ENCODE data around the gene ARHGEF9.

The ARHGEF9 gene

GRCh38 chrX:63746715-63747114 lies 38.3 kb downstream of the ARHGEF9 start:
- no peak for DNase-seq (ENCODE audit: low read depth in 2 of 2)

GRCh38 chrX:63746278-63746677 lies 38.7 kb downstream of the ARHGEF9 start:
- no peak for DNase-seq (ENCODE audit: low read depth in 2 of 2)

GRCh38 chrX:63744850-63745394 lies 40.1 kb downstream of the ARHGEF9 start:
- DNase-seq (ENCODE audit: low read depth in 2 of 2): no peak

GRCh38 chrX:63743596-63743995 lies 41.4 kb downstream of the ARHGEF9 start:
- no peak for DNase-seq (ENCODE audit: low read depth in 2 of 2)

- no peak for DNase-seq (ENCODE audit: low read depth in 2 of 2)
Measured at GRCh38 chrX:63740382-63740781, 44.6 kb downstream of the ARHGEF9 start.

GRCh38 chrX:63739885-63740284 lies 45.1 kb downstream of the ARHGEF9 start:
- DNase-seq (ENCODE audit: low read depth in 2 of 2): no peak

GRCh38 chrX:63738696-63739095 lies 46.3 kb downstream of the ARHGEF9 start:
- no peak for DNase-seq (ENCODE audit: low read depth in 2 of 2)

- no peak for DNase-seq (ENCODE audit: low read depth in 2 of 2)
Measured at GRCh38 chrX:63737131-63737921, 47.7 kb downstream of the ARHGEF9 start.

- DNase-seq (ENCODE audit: low read depth in 2 of 2): no peak
Measured at GRCh38 chrX:63735882-63736281, 49.1 kb downstream of the ARHGEF9 start.

- no peak for DNase-seq (ENCODE audit: low read depth in 2 of 2)
Measured at GRCh38 chrX:63720293-63720692, 64.7 kb downstream of the ARHGEF9 start.

GRCh38 chrX:63719633-63720032 lies 65.4 kb downstream of the ARHGEF9 start:
- no peak for DNase-seq (ENCODE audit: low read depth in 2 of 2)

GRCh38 chrX:63718010-63718694 lies 66.9 kb downstream of the ARHGEF9 start:
- no peak for DNase-seq (ENCODE audit: low read depth in 2 of 2)

- no peak for DNase-seq (ENCODE audit: low read depth in 2 of 2)
Measured at GRCh38 chrX:63713526-63713925, 71.5 kb downstream of the ARHGEF9 start.

GRCh38 chrX:63708801-63709200 lies 76.2 kb downstream of the ARHGEF9 start:
- DNase-seq (ENCODE audit: low read depth in 2 of 2): no peak

- DNase-seq (ENCODE audit: low read depth in 2 of 2): no peak
Measured at GRCh38 chrX:63702556-63702955, 82.5 kb downstream of the ARHGEF9 start.

GRCh38 chrX:63686878-63687714 lies 97.9 kb downstream of the ARHGEF9 start:
- DNase-seq (ENCODE audit: low read depth in 2 of 2): peak in 1 of 2 donors; percentile 12

- DNase-seq (ENCODE audit: low read depth in 2 of 2): no peak
Measured at GRCh38 chrX:63680423-63680822, 104.6 kb downstream of the ARHGEF9 start.

- DNase-seq (ENCODE audit: low read depth in 2 of 2): no peak
Measured at GRCh38 chrX:63679432-63679831, 105.6 kb downstream of the ARHGEF9 start.

- DNase-seq (ENCODE audit: low read depth in 2 of 2): no peak
Measured at GRCh38 chrX:63675716-63676115, 109.3 kb downstream of the ARHGEF9 start.

GRCh38 chrX:63673896-63674295 lies 111.1 kb downstream of the ARHGEF9 start:
- no peak for DNase-seq (ENCODE audit: low read depth in 2 of 2)

GRCh38 chrX:63664741-63665140 lies 120.3 kb downstream of the ARHGEF9 start:
- no peak for DNase-seq (ENCODE audit: low read depth in 2 of 2)

GRCh38 chrX:63664083-63664482 lies 120.9 kb downstream of the ARHGEF9 start:
- DNase-seq (ENCODE audit: low read depth in 2 of 2): no peak
